Fibroblast of skin of left quadriceps (primary cell): Measurements from ENCODE around the gene PDZD2.
"Not testable (repeated sequence)": the region's sequence is repeated elsewhere in the genome, so short reads cannot be mapped to it uniquely, and the experiment has no call there.

Source experiments
- DNase-seq, 2 experiments: peaks; one replicate each; pipeline ENCODE4 v3.0.0-alpha.2; 2013; ENCODE audit warnings: low read depth in 2 of 2

PDZD2 gene

GRCh38 chr5:32100230-32100629 lies 461.3 kb downstream of the PDZD2 start:
- DNase-seq, result no peak

GRCh38 chr5:32100691-32101302 lies 461.9 kb downstream of the PDZD2 start:
- DNase-seq, result no peak

GRCh38 chr5:32102254-32102986 lies 463.5 kb downstream of the PDZD2 start:
- DNase-seq, result no peak

DNA sequence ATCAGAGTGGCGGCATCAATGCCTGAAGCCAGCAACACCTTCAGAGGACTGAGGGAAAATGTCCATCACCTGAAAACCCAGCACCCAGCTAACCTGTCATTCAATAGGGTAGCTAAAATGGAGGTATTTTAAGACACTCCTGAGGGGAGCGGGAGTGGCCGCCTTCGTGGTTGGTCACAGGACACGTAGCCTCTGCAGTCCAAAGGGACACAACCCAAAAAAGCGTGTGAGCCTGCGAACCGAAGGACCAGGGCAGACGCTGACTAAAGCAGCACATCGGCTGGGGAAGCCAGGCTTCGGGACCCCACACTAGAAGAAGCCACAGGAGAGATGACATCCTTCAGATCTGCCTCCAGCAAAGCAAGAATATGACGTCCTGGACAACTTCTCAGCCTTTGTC lies 464.6 kb downstream of the PDZD2 start:
- no peak for DNase-seq

- DNase-seq, result no peak
These were observed 468.4 kb downstream of the PDZD2 start for GRCh38 chr5:32107291-32107690.

DNA sequence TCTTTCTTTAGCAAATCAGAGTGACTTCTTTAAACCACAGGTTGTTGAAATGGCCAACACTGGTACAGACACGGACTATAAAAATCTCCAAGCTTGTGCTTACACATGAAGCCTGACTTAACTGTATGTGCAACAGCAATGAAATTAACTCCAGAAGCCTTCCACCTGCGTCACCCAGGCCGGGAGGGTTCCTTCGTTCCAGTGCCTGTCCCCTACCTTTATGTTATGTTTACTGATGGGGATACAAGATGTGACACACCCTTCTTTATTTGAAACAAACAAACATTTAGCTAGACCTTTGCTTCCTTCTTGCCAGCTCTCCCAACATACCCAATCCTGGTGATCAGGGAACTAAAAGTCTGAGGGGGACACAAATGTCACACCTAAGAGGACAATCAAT lies 469.2 kb downstream of the PDZD2 start:
- no peak for DNase-seq

- no peak for DNase-seq
These were observed 470.3 kb downstream of the PDZD2 start for GRCh38 chr5:32109236-32109635.

DNA sequence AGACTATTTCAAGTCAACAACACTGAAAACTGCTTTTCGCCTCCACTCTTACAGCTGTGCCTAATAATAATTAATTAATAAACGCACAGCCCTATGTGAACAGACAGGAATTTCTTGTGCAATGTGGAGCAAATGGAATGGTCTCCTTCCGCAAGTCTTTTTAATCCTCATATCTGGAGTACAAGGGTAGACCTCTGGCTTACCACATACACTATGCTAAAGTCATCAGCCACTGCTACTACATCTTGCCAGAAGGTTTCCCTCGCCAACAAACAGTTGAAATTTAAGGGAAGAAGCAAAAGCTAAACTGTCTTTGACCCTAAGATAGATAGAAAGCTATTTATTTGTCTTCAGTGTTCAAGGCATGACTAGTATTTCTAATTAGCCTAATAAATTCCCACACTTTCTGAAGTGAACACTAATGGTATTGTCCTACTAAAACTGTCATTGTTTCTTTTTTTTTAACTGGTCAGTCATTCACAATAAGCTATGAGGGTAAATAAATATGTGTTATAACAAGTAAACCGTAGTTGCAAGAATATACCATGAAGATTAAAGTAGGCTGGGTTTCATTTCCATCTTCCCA lies 471.3 kb downstream of the PDZD2 start:
- no peak for DNase-seq

GRCh38 chr5:32115985-32116384 lies 477.1 kb downstream of the PDZD2 start:
- DNase-seq, result no peak

DNA sequence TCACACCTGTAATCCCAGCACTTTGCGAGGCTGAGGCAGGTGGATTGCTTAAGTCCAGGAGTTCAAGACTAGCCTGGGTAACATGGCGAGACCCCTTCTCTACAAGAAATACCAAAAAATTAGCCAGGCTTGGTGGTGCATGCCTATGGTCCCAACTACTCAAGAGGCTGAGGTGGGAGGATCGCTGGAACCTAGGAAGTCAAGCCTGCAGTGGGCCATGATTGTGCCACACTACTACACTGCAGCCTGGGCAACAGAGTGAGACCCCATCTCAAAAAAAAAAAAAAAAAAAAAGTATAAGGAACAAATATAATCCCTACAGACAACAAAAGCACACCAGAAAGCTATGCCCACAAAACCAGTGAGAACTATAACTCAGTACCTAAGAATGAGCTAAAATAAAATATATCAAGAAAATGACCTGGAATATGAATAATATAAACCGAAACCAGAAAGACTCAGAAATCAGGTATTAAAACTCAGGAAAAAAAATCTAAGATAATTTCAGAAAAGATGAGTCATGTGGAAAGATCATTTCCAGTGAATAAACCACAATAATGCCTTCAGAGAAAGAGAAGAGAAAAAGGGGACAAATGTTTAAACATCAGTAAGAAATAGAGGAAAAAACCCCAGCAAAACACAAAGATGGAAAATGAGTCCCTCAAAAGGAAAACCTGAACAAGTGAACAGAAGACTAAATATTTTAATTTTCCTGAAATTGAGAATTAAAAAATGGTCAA lies 477.8 kb downstream of the PDZD2 start:
- no peak for DNase-seq

GRCh38 chr5:32118922-32119321 lies 480.0 kb downstream of the PDZD2 start:
- not testable (repeated sequence) for DNase-seq

DNA sequence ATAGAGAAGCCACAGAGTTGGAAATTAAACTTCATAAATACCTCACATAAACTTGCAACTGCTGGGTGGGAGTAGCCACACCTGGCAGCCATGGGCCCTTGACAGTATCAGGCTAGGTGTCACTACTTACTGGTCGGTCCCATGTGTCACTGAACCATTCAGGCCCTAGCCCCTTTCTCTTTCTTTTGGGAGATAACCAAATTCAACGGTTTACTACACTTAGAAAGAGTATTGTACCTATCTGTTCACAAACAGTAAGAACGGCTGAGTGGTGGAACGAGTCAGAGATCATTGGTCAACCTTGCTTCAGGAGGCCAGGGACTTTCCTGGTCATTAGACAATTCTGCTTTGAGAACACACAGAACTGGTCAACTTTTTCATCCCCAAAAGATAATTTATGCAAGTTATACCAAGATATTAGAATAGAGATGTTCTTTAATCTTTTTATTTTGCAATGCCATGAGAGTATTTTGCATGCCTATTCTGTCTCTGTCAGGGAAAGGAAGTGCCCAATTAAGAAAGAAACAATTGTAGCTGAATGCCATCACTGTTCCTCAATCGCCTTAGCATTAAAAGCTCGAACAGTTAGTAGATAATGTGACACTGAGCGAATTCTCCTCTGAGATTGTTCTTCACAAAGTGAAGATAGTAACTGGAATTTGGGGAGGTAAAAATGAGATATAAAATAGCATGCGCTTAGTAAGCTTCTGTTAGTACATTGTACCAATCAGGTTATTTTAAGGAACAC lies 484.3 kb downstream of the PDZD2 start:
- DNase-seq, result no peak

- DNase-seq, result no peak
These were observed 485.2 kb downstream of the PDZD2 start for GRCh38 chr5:32123889-32124676.

DNA sequence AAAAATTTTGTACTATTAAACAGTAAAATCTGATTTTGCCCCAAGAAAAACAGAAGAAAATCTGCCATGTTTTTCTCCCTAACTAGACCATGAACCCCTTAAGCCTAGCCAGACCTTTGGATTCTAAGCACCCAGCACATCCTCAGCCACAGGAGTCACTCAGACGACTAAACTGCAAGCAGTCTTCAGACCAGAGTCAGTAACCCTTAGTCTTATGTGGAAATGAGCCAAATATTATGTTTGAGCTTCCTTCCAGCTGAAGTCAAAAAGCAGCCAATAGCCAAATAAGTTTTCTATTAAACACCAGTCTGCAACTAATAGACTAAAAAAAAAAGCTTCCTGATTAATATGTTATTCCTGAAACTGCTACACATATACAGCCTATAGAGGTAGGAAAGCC lies 487.8 kb downstream of the PDZD2 start:
- no peak for DNase-seq

DNA sequence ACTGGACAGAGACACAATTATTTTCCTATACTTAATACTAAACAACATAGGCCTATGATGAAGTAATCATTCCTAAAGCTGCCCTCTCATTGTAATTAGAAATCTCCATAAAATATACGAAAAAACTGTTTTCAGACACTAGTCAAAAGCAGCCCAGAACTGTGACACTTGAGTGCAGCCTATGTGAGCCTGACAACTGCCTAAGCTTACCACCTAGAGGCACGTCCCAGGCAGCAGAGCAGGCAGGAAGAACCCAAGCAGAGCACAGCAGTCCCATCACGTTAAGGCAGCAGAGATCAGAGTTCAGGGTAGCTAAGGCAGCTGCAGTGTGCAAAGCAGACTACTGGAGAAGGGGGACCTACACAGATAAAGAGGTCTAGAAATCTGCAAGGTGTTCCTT lies 488.8 kb downstream of the PDZD2 start:
- no peak for DNase-seq

DNA sequence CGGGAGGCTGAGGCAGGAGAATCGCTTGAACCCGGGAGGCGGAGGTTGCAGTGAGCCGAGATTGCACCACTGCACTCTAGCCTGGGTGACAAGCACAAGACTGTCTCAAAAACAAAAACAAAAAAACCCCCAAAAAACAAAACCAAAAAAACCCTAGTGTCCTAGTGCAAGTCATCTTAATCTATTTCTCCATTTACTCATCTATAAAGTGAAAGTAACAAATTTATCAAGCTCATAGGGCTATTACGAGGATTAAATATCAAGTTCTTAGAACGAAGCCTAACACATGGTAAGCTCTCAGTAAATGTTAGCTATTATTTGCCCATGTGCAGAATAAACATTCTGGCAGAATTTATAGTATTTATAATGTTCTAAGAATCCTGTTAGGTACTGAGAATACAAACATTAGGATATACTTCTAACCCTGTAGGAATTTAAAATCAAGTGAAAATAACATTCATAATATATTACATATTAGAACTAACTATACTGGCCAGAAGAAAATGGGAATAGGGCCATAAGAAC lies 490.2 kb downstream of the PDZD2 start:
- no peak for DNase-seq

DNA sequence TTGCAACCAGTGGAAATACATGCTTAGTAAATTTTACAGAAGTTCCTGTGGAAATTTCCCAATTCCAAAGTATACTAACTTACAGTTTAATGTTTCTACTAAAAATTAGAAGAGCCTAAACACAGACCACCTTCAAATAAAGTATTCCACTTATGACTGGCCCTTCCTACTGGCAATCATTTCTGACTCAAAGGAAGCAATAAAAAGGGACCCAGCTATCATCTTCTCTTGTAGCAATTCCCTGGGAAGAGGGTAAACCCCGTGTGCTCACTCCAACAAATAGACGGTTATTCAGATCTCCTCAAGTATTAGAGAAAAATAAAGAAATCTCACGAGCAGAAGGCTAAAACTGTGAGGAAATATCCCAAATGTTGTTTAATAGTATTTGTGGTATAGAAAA lies 491.9 kb downstream of the PDZD2 start:
- no peak for DNase-seq

- no peak for DNase-seq
These were observed 492.7 kb downstream of the PDZD2 start for GRCh38 chr5:32131604-32132003.

- no peak for DNase-seq
These were observed 493.8 kb downstream of the PDZD2 start for GRCh38 chr5:32132757-32133156.

DNA sequence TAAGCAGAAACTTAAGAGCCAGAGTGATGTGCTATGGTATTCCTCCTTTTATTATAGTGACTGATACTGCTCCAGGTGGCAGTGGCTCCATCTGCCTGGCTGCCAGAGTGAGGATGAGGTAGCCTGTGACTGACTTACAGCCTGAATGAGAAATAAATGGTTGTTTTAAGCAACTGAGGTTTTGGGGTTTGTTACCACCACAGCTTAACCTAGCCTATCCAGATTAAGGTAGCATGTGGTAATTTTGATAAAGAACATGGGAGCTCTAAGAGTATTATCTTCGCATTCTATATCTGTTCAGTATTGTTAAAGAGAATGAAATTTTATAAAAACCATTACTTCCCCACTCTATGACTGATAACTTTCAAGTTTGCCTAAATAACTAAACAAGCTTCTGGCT lies 496.2 kb downstream of the PDZD2 start:
- DNase-seq, result no peak

GRCh38 chr5:32136342-32136741 lies 497.4 kb downstream of the PDZD2 start:
- no peak for DNase-seq
